ENCODE results near the gene TTC9B.
"Not testable (repeated sequence)": the region's sequence is repeated elsewhere in the genome, so short reads cannot be mapped to it uniquely, and the experiment has no call there.

The TTC9B gene

DNA sequence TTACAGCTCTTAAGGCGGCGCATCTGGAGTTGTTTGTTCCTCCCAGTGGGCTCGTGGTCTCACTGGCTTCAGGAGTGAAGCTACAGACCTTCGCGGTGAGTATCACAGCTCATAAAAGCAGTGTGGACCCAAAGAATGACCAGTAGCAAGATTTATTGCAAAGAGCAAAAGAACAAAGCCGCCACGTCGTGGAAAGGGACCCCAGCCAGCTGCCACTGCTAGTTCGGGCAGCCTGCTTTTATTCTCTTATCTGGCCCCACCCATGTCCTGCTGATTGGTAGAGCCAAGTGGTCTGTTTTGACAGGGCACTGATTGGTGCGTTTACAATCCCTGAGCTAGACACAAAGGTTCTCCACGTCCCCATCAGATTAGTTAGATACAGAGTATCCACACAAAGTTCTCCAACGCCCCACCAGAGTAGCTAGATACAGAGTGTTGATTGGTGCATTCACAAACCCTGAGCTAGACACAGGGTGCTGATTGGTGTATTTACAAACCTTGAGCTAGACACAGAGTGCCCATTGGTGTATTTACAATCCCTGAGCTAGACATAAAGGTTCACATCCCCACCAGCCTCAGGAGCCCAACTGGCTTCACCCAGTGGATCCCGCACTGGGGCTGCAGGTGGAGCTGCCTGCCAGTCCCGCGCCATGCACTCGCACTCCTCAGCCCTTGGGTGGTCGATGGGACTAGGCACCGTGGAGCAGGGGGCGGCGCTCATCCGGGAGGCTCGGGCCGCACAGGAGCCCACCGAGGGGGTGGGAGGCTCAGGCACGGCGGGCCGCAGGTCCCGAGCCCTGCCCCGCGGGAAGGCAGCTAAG, 48.5 kb downstream of the TTC9B start:
- DNase-seq: not testable (repeated sequence)

All from suppressor macrophage (primary cell).